Ishikawa (cell line): ENCODE results near the gene MLH1.

Source experiments
- CEBPB ChIP-seq: IDR thresholded peaks from 2 replicates; pipeline ENCODE4 v1.6.1; 2012
- CREB1 ChIP-seq: IDR thresholded peaks from 2 replicates; pipeline ENCODE4 v1.6.1; 2012; ENCODE audit warnings: low read depth
- EGR1 ChIP-seq: IDR thresholded peaks from 2 replicates; pipeline ENCODE4 v1.6.1; 2012
- EP300 ChIP-seq: IDR thresholded peaks from 2 replicates; pipeline ENCODE4 v1.6.1; 2012; ENCODE audit warnings: borderline replicate concordance
- FOXM1 ChIP-seq: IDR thresholded peaks from 2 replicates; pipeline ENCODE4 v1.6.1; 2012; ENCODE audit warnings: low read depth, borderline replicate concordance
- MAX ChIP-seq: IDR thresholded peaks from 2 replicates; pipeline ENCODE4 v1.6.1; 2012
- NFIC ChIP-seq: IDR thresholded peaks from 2 replicates; pipeline ENCODE4 v1.6.1; 2012
- RAD21 ChIP-seq: IDR thresholded peaks from 2 replicates; pipeline ENCODE4 v1.6.1; 2012; ENCODE audit warnings: low read depth
- REST ChIP-seq: IDR thresholded peaks from 2 replicates; pipeline ENCODE4 v1.6.1; 2012; ENCODE audit warnings: low read depth, mild to moderate bottlenecking
- TAF1 ChIP-seq: IDR thresholded peaks from 2 replicates; pipeline ENCODE4 v1.6.1; 2012; ENCODE audit warnings: low read depth, mild to moderate bottlenecking
- TCF12 ChIP-seq: IDR thresholded peaks from 2 replicates; pipeline ENCODE4 v1.6.1; 2012; ENCODE audit warnings: low read depth
- TEAD4 ChIP-seq: IDR thresholded peaks from 2 replicates; pipeline ENCODE4 v1.6.1; 2012
- USF1 ChIP-seq: IDR thresholded peaks from 2 replicates; pipeline ENCODE4 v1.6.1; 2012
- YY1 ChIP-seq: IDR thresholded peaks from 2 replicates; pipeline ENCODE4 v1.6.1; 2012; ENCODE audit warnings: low read depth
- ZBTB7A ChIP-seq: IDR thresholded peaks from 2 replicates; pipeline ENCODE4 v1.6.1; 2012; ENCODE audit warnings: low read depth

Gene MLH1

GRCh38 chr3:36993326-36994283 lies at the start of gene MLH1:
TSS of gene MLH1 (plus strand) at chr3:36993518. CDS start at chr3:36993548, 30 bp downstream.
- no peak for TF ChIP-seq ZBTB7A
- TF ChIP-seq NFIC = no peak
- TF ChIP-seq CEBPB = peak; percentile 78
- TF ChIP-seq MAX = peak; percentile 93
- TF ChIP-seq RAD21 = no peak
- peak; percentile 31; the same call in 1 of the 2 replicates for TF ChIP-seq EGR1
- no peak for TF ChIP-seq REST
- TF ChIP-seq TCF12 = no peak
- no peak for TF ChIP-seq EP300
- TF ChIP-seq FOXM1 = 0 out of 2 replicates have a peak, but pooled peaks have one; percentile 9
- TF ChIP-seq USF1 = peak; percentile 64; the same call in 1 of the 2 replicates
- TF ChIP-seq TEAD4 = 0 out of 2 replicates have a peak, but pooled peaks have one; percentile 7
- TF ChIP-seq TAF1 = peak; percentile 84
- TF ChIP-seq CREB1 = peak; percentile 91
- peak; percentile 89 for TF ChIP-seq YY1

GRCh38 chr3:36943601-36944000 lies 49.7 kb upstream of the MLH1 start:
- TF ChIP-seq EGR1 = no peak
- TF ChIP-seq TEAD4 = no peak

- TF ChIP-seq EGR1 = 0 out of 2 replicates have a peak, but pooled peaks have one; percentile 28
- no peak for TF ChIP-seq RAD21
- TF ChIP-seq USF1 = no peak
- TF ChIP-seq FOXM1 = no peak
- TF ChIP-seq REST = no peak
- no peak for TF ChIP-seq TEAD4
- TF ChIP-seq NFIC = peak; percentile 69
- TF ChIP-seq TAF1 = no peak
- no peak for TF ChIP-seq CREB1
- peak; percentile 60 for TF ChIP-seq MAX
- 0 out of 2 replicates have a peak, but pooled peaks have one; percentile 24 for TF ChIP-seq TCF12
- TF ChIP-seq EP300 = no peak
- TF ChIP-seq CEBPB = no peak
- no peak; the same call in 1 of the 2 replicates for TF ChIP-seq ZBTB7A
- no peak for TF ChIP-seq YY1
These were observed 49.2 kb upstream of the MLH1 start for GRCh38 chr3:36944012-36944640.

- peak; percentile 68 for TF ChIP-seq USF1
- no peak; the same call in 1 of the 2 replicates for TF ChIP-seq TCF12
- peak; percentile 80; the same call in 1 of the 2 replicates for TF ChIP-seq ZBTB7A
These were observed 48.6 kb upstream of the MLH1 start, which contains the start of gene TRANK1 for GRCh38 chr3:36944641-36945270. TSS of gene TRANK1 (minus strand) at chr3:36945054. CDS start at chr3:36944809, 245 bp downstream.
